Tibial nerve (tissue), 4 donors: ENCODE results near the gene PHLDB3. TPM values are rescaled to one million over a fixed set of nuclear protein-coding genes. Genes with fewer than 3 reads are reported as not detected.
"Not testable (repeated sequence)": the region's sequence is repeated elsewhere in the genome, so short reads cannot be mapped to it uniquely, and the experiment has no call there.

Source experiments
- DNase-seq, 2 donors: peaks; one replicate each; pipeline ENCODE4 v3.0.0-alpha.2; 2019; ENCODE audit warnings: low spot score in 2 of 2
- H3K27ac ChIP-seq, 4 donors: fragments of 200-600 bp; sonication (generic) in 3 of 4; one replicate each; pipeline ENCODE4 v1.5.1; 2017 to 2019; ENCODE audit warnings: mild to moderate bottlenecking in 1 of 4
- H3K27me3 ChIP-seq, 2 donors: fragments of 200-600 bp; sonication (generic) in 1 of 2; one replicate each; pipeline versions ENCODE4 v1.5.1 to v1.6.0; 2017 to 2019
- H3K36me3 ChIP-seq, 3 donors: fragments of 200-600 bp; sonication (generic); one replicate each; pipeline ENCODE4 v1.5.1; 2018 to 2019
- H3K4me1 ChIP-seq, 4 donors: fragments of 200-600 bp; sonication (generic) in 3 of 4; one replicate each; pipeline ENCODE4 v1.5.1; 2017 to 2019
- H3K4me3 ChIP-seq, 4 donors: fragments of 200-600 bp; sonication (generic) in 3 of 4; one replicate each; pipeline ENCODE4 v1.5.1; 2017 to 2019; ENCODE audit warnings: mild to moderate bottlenecking in 1 of 4, moderate library complexity in 1 of 4
- H3K9me3 ChIP-seq, 4 donors: fragments of 200-600 bp; sonication (generic) in 3 of 4; one replicate each; pipeline ENCODE4 v1.5.1; 2017 to 2019
- CTCF ChIP-seq, 5 experiments: fragments of 200-600 bp in 3 of 5; fragments of 450-650 bp in 2 of 5; sonication (generic) in 3 of 5; IDR thresholded peaks; one replicate each; pipeline ENCODE4 v1.5.1; 2016 to 2019; ENCODE audit warnings: antibody characterized with exemption in 5 of 5, mild to moderate bottlenecking in 3 of 5, moderate library complexity in 2 of 5
- EP300 ChIP-seq, 2 donors: sonication (generic); formaldehyde crosslinking; IDR thresholded peaks; one replicate each; pipeline ENCODE4 v1.6.1; 2017; ENCODE audit warnings: antibody characterized with exemption in 2 of 2, mild to moderate bottlenecking in 1 of 2
- POLR2A ChIP-seq, 2 donors: fragments of 450-650 bp; IDR thresholded peaks; one replicate each; pipeline ENCODE4 v1.6.1; 2017; ENCODE audit warnings: antibody characterized with exemption in 2 of 2, mild to moderate bottlenecking in 2 of 2, moderate library complexity in 2 of 2
- WGBS, 2 donors: methylation state at CpG; one replicate each; pipeline ENCODE4 v1.1.5; 2018; 5-methylcytosine and 5-hydroxymethylcytosine counted together
- total RNA-seq, 4 donors: library from RNA; depleted of rRNA; stranded (reverse); fragments of >200 nt; gene quantifications; one replicate each; pipeline ENCODE4 v1.1.0, GENCODE V29; 2016

Gene PHLDB3
- total RNA-seq, 4 donors from 2014 or later = 9.8 to 25.5 (median 16.3) TPM

DNA sequence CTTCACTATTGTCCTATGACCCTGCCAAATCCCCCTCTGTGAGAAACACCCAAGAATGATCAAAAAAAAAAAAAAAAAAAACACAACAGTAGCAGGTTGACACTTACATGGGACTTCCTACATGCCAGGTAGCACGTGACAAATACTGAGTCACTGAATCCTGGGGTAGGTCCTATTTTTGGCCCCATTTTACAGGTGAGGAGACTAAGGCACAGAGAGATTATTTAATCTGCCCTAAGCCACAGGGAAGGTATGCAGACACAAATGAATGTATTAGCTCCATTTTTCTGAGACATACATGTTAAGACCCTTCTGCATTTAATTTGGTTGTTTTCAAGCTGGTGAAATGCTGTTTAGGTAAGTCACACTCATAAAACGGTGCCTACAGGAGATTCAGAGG lies 44.2 kb upstream of the PHLDB3 start:
- no peak for DNase-seq
- WGBS, 2 donors = 76 to 87% methylated on average over 2 of the region's 2 CpGs
- no peaks in the 10 kb centered on the region for H3K4me1 ChIP-seq
- TF ChIP-seq EP300 (IDR thresholded peaks at IDR 0.05) (no peak), POLR2A (IDR thresholded peaks at IDR 0.05) (no peak), CTCF (IDR thresholded peaks at IDR 0.05) (no peak)
- H3K9me3 ChIP-seq = no peaks in the 10 kb centered on the region
- no peaks in the 10 kb centered on the region for H3K27me3 ChIP-seq
- no peak overlapping the region for H3K4me3 ChIP-seq
- no peak overlapping the region for H3K27ac ChIP-seq
- H3K36me3 ChIP-seq = peaks cover 0 to 89% (median 17%) of the 10 kb centered on the region in 3 donors

DNA sequence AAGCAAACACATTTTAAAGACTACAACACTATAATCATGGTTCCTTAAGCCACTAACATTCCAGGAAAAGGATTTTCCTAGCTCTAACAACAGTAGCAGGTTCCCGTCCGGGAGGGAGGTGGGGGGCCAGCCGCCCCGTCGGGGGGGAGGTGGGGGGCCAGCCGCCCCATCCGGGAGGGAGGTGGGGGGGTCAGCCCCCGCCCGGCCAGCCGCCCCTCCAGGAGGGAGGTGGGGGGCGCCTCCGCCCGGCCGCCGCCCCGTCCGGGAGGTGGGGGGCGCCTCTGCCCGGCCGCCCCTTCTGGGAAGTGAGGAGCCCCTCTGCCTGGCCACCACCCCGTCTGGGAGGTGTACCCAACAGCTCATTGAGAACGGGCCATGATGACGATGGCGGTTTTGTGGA lies 43.4 kb upstream of the PHLDB3 start:
- not testable (repeated sequence) for H3K4me1 ChIP-seq, H3K27ac ChIP-seq, DNase-seq, H3K9me3 ChIP-seq, H3K4me3 ChIP-seq, H3K27me3 ChIP-seq
- peaks cover 0 to 89% (median 17%) of the 10 kb centered on the region in 3 donors for H3K36me3 ChIP-seq
- WGBS, 2 donors = 71 to 87% methylated on average over 4 to 7 of the region's 24 CpGs

- TF ChIP-seq POLR2A (IDR thresholded peaks at IDR 0.05) = no peak
- TF ChIP-seq EP300 (IDR thresholded peaks at IDR 0.05) = no peak
- TF ChIP-seq CTCF (IDR thresholded peaks at IDR 0.05) = no peak
- H3K36me3 ChIP-seq = peaks cover 0 to 89% (median 6%) of the 10 kb centered on the region in 3 donors
- WGBS, 2 donors = 97 to 100% methylated on average over 2 to 3 of the region's 3 CpGs
These were observed 42.0 kb upstream of the PHLDB3 start for GRCh38 chr19:43546581-43546980.

GRCh38 chr19:43545981-43546380 lies 41.4 kb upstream of the PHLDB3 start:
- Histone ChIP-seq H3K4me3 (no peak overlapping the region), H3K4me1 (no peaks in the 10 kb centered on the region), H3K36me3 (peaks cover 0 to 89% (median under 1%) of the 10 kb centered on the region in 3 donors), H3K27me3 (no peaks in the 10 kb centered on the region), H3K9me3 (no peaks in the 10 kb centered on the region), H3K27ac (no peak overlapping the region)
- no peak for TF ChIP-seq CTCF (IDR thresholded peaks at IDR 0.05)
- no peak for TF ChIP-seq EP300 (IDR thresholded peaks at IDR 0.05)
- TF ChIP-seq POLR2A (IDR thresholded peaks at IDR 0.05) = no peak
- DNase-seq = no peak
- 58 to 67% methylated on average over 2 of the region's 2 CpGs for WGBS, 2 donors

More at GRCh38 chr19:43546581-43546980, 42.0 kb upstream of the PHLDB3 start:
- Histone ChIP-seq H3K4me3 (no peak overlapping the region), H3K4me1 (no peaks in the 10 kb centered on the region), H3K27me3 (no peaks in the 10 kb centered on the region), H3K9me3 (no peaks in the 10 kb centered on the region), H3K27ac (no peak overlapping the region)
- no peak for DNase-seq

DNA sequence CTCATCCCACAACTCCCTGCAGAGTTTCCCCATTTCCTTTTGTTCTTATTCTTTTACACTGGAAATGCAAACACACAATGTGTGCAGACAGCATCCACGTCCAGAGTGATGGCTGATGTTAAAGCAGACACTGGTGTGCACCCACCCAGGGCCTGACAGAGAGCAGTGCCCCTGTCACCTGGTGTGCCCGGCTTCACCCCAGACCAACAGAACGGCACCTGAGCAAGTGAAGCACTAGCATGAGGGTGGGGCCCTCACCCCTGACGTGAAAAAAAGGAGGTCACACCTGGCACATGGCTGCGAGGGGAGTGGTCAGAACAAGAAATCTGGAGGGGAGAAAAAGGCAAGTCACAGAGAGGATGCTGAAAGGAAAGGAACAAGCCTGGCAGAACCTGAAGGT lies 40.7 kb upstream of the PHLDB3 start:
- DNase-seq = no peak
- Histone ChIP-seq H3K27me3 (no peaks in the 10 kb centered on the region), H3K27ac (no peak overlapping the region), H3K4me1 (no peaks in the 10 kb centered on the region), H3K9me3 (no peaks in the 10 kb centered on the region), H3K4me3 (no peak overlapping the region), H3K36me3 (peaks cover 0 to 89% (median 0%) of the 10 kb centered on the region in 3 donors)
- 80 to 86% methylated on average over 5 of the region's 5 CpGs for WGBS, 2 donors
- TF ChIP-seq EP300 (IDR thresholded peaks at IDR 0.05) (no peak), POLR2A (IDR thresholded peaks at IDR 0.05) (no peak), CTCF (IDR thresholded peaks at IDR 0.05) (no peak)

GRCh38 chr19:43544077-43544476 lies 39.5 kb upstream of the PHLDB3 start:
- no peak overlapping the region for H3K27ac ChIP-seq
- H3K9me3 ChIP-seq = peaks cover 0 to 5% (median 0%) of the 10 kb centered on the region in 4 donors
- H3K27me3 ChIP-seq = no peaks in the 10 kb centered on the region
- no peaks in the 10 kb centered on the region for H3K4me1 ChIP-seq
- 88 to 92% methylated on average over 9 of the region's 9 CpGs for WGBS, 2 donors
- DNase-seq = no peak
- H3K36me3 ChIP-seq = peaks cover 0 to 89% (median 0%) of the 10 kb centered on the region in 3 donors
- no peak overlapping the region for H3K4me3 ChIP-seq
- TF ChIP-seq CTCF (IDR thresholded peaks at IDR 0.05) (no peak), POLR2A (IDR thresholded peaks at IDR 0.05) (no peak), EP300 (IDR thresholded peaks at IDR 0.05) (no peak)
